Ectodermal cell (in vitro differentiated cells): Measurements from ENCODE around the gene AAMDC.
"Not testable (repeated sequence)": the region's sequence is repeated elsewhere in the genome, so short reads cannot be mapped to it uniquely, and the experiment has no call there.

Experiments used
- H3K27ac ChIP-seq: 2 replicates; pipeline ENCODE4 v1.7.0; 2013; ENCODE audit warnings: mild to moderate bottlenecking, low read depth, low read length; ENCODE audit not compliant: insufficient read depth, poor library complexity, severe bottlenecking
- H3K27me3 ChIP-seq: 2 replicates; pipeline ENCODE4 v1.7.0; 2013; ENCODE audit warnings: mild to moderate bottlenecking, low read length; ENCODE audit not compliant: insufficient read depth, control insufficient read depth, poor library complexity, severe bottlenecking
- H3K36me3 ChIP-seq: one replicate; pipeline ENCODE4 v1.7.0; 2013; ENCODE audit warnings: low read length; ENCODE audit not compliant: control insufficient read depth, insufficient read depth
- H3K4me1 ChIP-seq: one replicate; pipeline ENCODE4 v1.7.0; 2013; ENCODE audit warnings: low read length; ENCODE audit not compliant: control insufficient read depth, insufficient read depth
- H3K4me3 ChIP-seq: 2 replicates; pipeline ENCODE4 v1.7.0; 2013; ENCODE audit warnings: low read depth, low read length, control low read depth; ENCODE audit not compliant: insufficient read depth
- H3K9me3 ChIP-seq: 2 replicates; pipeline ENCODE4 v1.7.0; 2013; ENCODE audit warnings: mild to moderate bottlenecking, low read length, moderate library complexity; ENCODE audit not compliant: control insufficient read depth
- WGBS, 2 experiments: methylation state at CpG; one replicate each; pipeline ENCODE4 v1.1.7; 2013; ENCODE audit warnings: missing lambda C conversion rate in 2 of 2; 5-methylcytosine and 5-hydroxymethylcytosine counted together

AAMDC gene

GRCh38 chr11:77908835-77909234 lies 87.9 kb downstream of the AAMDC start:
- Histone ChIP-seq H3K27ac (no peak overlapping the region), H3K9me3 (no peaks in the 10 kb centered on the region), H3K27me3 (no peaks in the 10 kb centered on the region), H3K4me3 (no peak overlapping the region), H3K4me1 (no peaks in the 10 kb centered on the region), H3K36me3 (peaks cover 4% of the 10 kb centered on the region)
- WGBS, 2 experiments = 91 to 96% methylated on average over 2 of the region's 2 CpGs

GRCh38 chr11:77909277-77909676 lies 88.3 kb downstream of the AAMDC start:
- no peaks in the 10 kb centered on the region for H3K4me1 ChIP-seq
- H3K27ac ChIP-seq = no peak overlapping the region
- 79 to 95% methylated on average over 2 of the region's 2 CpGs for WGBS, 2 experiments
- H3K27me3 ChIP-seq = no peaks in the 10 kb centered on the region
- peaks cover 4% of the 10 kb centered on the region for H3K36me3 ChIP-seq
- H3K9me3 ChIP-seq = no peaks in the 10 kb centered on the region
- no peak overlapping the region for H3K4me3 ChIP-seq

GRCh38 chr11:77910828-77911227 lies 89.9 kb downstream of the AAMDC start:
- H3K27ac ChIP-seq, H3K4me3 ChIP-seq, H3K36me3 ChIP-seq, H3K4me1 ChIP-seq, H3K9me3 ChIP-seq, H3K27me3 ChIP-seq: not testable (repeated sequence)
- WGBS, 2 experiments = 98 to 99% methylated on average over 6 of the region's 6 CpGs

- 96 to 100% methylated on average over 2 of the region's 4 CpGs for WGBS, 2 experiments
Observed at GRCh38 chr11:77913608-77914306, 92.8 kb downstream of the AAMDC start.

GRCh38 chr11:77914307-77914791 lies 93.4 kb downstream of the AAMDC start:
- not testable (repeated sequence) for H3K9me3 ChIP-seq, H3K36me3 ChIP-seq, H3K27ac ChIP-seq, H3K4me3 ChIP-seq, H3K27me3 ChIP-seq, H3K4me1 ChIP-seq
- WGBS, 2 experiments = 93% methylated on average over 4 of the region's 4 CpGs

More at GRCh38 chr11:77913608-77914306, 92.8 kb downstream of the AAMDC start:
- not testable (repeated sequence) for H3K4me1 ChIP-seq, H3K27me3 ChIP-seq, H3K4me3 ChIP-seq, H3K27ac ChIP-seq, H3K9me3 ChIP-seq, H3K36me3 ChIP-seq

GRCh38 chr11:77917713-77918112 lies 96.8 kb downstream of the AAMDC start:
- not testable (repeated sequence) for H3K9me3 ChIP-seq, H3K27ac ChIP-seq, H3K4me1 ChIP-seq, H3K27me3 ChIP-seq, H3K36me3 ChIP-seq, H3K4me3 ChIP-seq
- WGBS, 2 experiments = no CpG with 5 or more reads among the region's 2 CpGs
